ENCODE data around the gene MAP3K15. TPM values are rescaled to one million over a fixed set of nuclear protein-coding genes. Genes with fewer than 3 reads are reported as not detected.
A peak's percentile ranks its signal among the peaks of the same experiment; 100 is the strongest.

MAP3K15 gene
- total RNA-seq, 1 experiment from 2014 or later: 1.2 TPM

- no peak overlapping the region for H4K5ac ChIP-seq (ENCODE audit: insufficient read length, low read depth, low read length)
- H4K91ac ChIP-seq (ENCODE audit: insufficient read length, low read depth, low read length): no peak overlapping the region
- no peaks in the 10 kb centered on the region for H3K4me1 ChIP-seq (ENCODE audit: insufficient read depth, low read length)
- H2AK5ac ChIP-seq (ENCODE audit: insufficient read length, low read length): no peak overlapping the region
- no CpG with 5 or more reads among the region's 9 CpGs for WGBS (ENCODE audit: extremely low coverage, insufficient read length, low lambda C conversion rate)
- H3K36me3 Mint-ChIP-seq (ENCODE audit: insufficient read depth in 1 of 3, low read depth in 3 of 3): peaks cover 0 to 19% (median 4%) of the 10 kb centered on the region in 3 experiments; a peak in 4 of 7 replicates
- H3K79me2 ChIP-seq (ENCODE audit: insufficient read depth, low read length): no peaks in the 10 kb centered on the region
- H2BK120ac ChIP-seq (ENCODE audit: low read depth, low read length, poor library complexity, severe bottlenecking): no peak overlapping the region
- H2AFZ ChIP-seq (ENCODE audit: low read length): no peak overlapping the region
- no peak overlapping the region for H2BK5ac ChIP-seq (ENCODE audit: insufficient read length, low read length)
- peaks cover 66 to 73% of the 10 kb centered on the region in 2 experiments for H3K9me3 Mint-ChIP-seq
- peak overlapping the region in 1 of 2 experiments; percentile 6; a peak in 1 of 5 replicates for H3K4me3 Mint-ChIP-seq
- no peak overlapping the region for H2BK15ac ChIP-seq (ENCODE audit: low read depth, low read length)
- peaks cover 5% of the 10 kb centered on the region for H3K27me3 Mint-ChIP-seq (ENCODE audit: low read depth)
- H2BK12ac ChIP-seq (ENCODE audit: insufficient read length, low read depth, low read length): no peak overlapping the region
- no peak overlapping the region for H3K27ac ChIP-seq (ENCODE audit: insufficient read length, low read depth, low read length)
- no peak overlapping the region for H3K18ac ChIP-seq (ENCODE audit: insufficient read length, low read depth, low read length)
- no peaks in the 10 kb centered on the region for H3K79me1 ChIP-seq (ENCODE audit: insufficient read depth, low read depth, low read length, poor library complexity, severe bottlenecking)
- no peak for DNase-seq
- no peak for TF ChIP-seq CTCF (conservative IDR thresholded peaks at IDR 0.05)
- no peak overlapping the region for H3K23ac ChIP-seq (ENCODE audit: insufficient read length, low read depth, low read length)
- H3K14ac ChIP-seq (ENCODE audit: insufficient read depth, low read length): no peak overlapping the region
- no peak overlapping the region for H4K8ac ChIP-seq (replicated peaks; ENCODE audit: insufficient read length, low read depth, low read length)
- H4K20me1 ChIP-seq (ENCODE audit: control insufficient read depth, insufficient read depth, insufficient read length): no peaks in the 10 kb centered on the region
- H3K27ac Mint-ChIP-seq: peak overlapping the region in 1 of 3 experiments; percentile 14; a peak in 1 of 7 replicates
- no peaks in the 10 kb centered on the region for H3K23me2 ChIP-seq (ENCODE audit: insufficient read length, low read depth, low read length, poor library complexity, severe bottlenecking)
- H2BK20ac ChIP-seq (ENCODE audit: low read depth, low read length, poor library complexity, severe bottlenecking): no peak overlapping the region
- H3K9me3 ChIP-seq (ENCODE audit: control insufficient read depth, low read depth, low read length): peaks cover 47% of the 10 kb centered on the region
- no peaks in the 10 kb centered on the region for H3K4me1 Mint-ChIP-seq
- no peak overlapping the region for H3K4ac ChIP-seq (ENCODE audit: low read depth, low read length)
- no peak overlapping the region for H3K4me2 ChIP-seq (ENCODE audit: insufficient read depth, insufficient read length, low read length)
- no peaks in the 10 kb centered on the region for H3K27me3 ChIP-seq (ENCODE audit: insufficient read depth, low read length)
- H3K9ac ChIP-seq (ENCODE audit: extremely low read depth, insufficient read length, low read length): no peak overlapping the region
- no peak overlapping the region for H3K56ac ChIP-seq (ENCODE audit: insufficient read length, low read depth, low read length)
- H3T11ph ChIP-seq (ENCODE audit: low read length): no peak overlapping the region
Observed at GRCh38 chrX:19543020-19543715, 27.9 kb upstream of the MAP3K15 start.
